ENCODE measurements around the gene NOTCH1.

GRCh38 chr9:136578626-136578914, 32.7 kb upstream of the NOTCH1 start:
- TF ChIP-seq CTCF (tag by site-specific recombination; IDR thresholded peaks at IDR 0.05) = no peak
- TF ChIP-seq ZNF248 (tag by site-specific recombination; IDR thresholded peaks at IDR 0.05) = no peak
- no peak for TF ChIP-seq ATF2 (tag by site-specific recombination; IDR thresholded peaks at IDR 0.05; ENCODE audit: low read depth)
- TF ChIP-seq ZNF175 (tag by site-specific recombination; IDR thresholded peaks at IDR 0.05) = no peak
- no peak for TF ChIP-seq ZNF768 (tag by site-specific recombination; IDR thresholded peaks at IDR 0.05)
- TF ChIP-seq ZNF785 (tag by site-specific recombination; IDR thresholded peaks at IDR 0.05) = no peak
- TF ChIP-seq YY1 (tag by site-specific recombination; IDR thresholded peaks at IDR 0.05) = no peak
- no peak for TF ChIP-seq ZNF23 (tag by site-specific recombination; IDR thresholded peaks at IDR 0.05; ENCODE audit: borderline replicate concordance)
- TF ChIP-seq ZNF174 (tag by site-specific recombination; IDR thresholded peaks at IDR 0.05) = no peak
- no peak for TF ChIP-seq ZNF561 (tag by site-specific recombination; IDR thresholded peaks at IDR 0.05; ENCODE audit: borderline replicate concordance)
- TF ChIP-seq ZNF639 (tag by site-specific recombination; IDR thresholded peaks at IDR 0.05) = no peak
